Smooth muscle cell (in vitro differentiated cells): ENCODE data around the gene LRRK1. TPM values are rescaled to one million over a fixed set of nuclear protein-coding genes. Genes with fewer than 3 reads are reported as not detected.
"Not testable (repeated sequence)": the region's sequence is repeated elsewhere in the genome, so short reads cannot be mapped to it uniquely, and the experiment has no call there.

ENCODE experiments used
- DNase-seq: peaks from one replicate; lab custom pipeline; 2025; ENCODE audit not compliant: unreplicated experiment; lab: John Stamatoyannopoulos, UW
- H2AFZ ChIP-seq: fragments of 200-600 bp; sonication (generic); 2 replicates; pipeline ENCODE4 v1.6.0; 2016; ENCODE audit warnings: antibody characterized with exemption, low read depth, mild to moderate bottlenecking
- H3F3A ChIP-seq: fragments of 200-600 bp; sonication (generic); 2 replicates; pipeline ENCODE4 v1.6.0; 2017; ENCODE audit warnings: antibody characterized with exemption, low read depth
- H3K27ac ChIP-seq: fragments of 200-600 bp; sonication (generic); 2 replicates; pipeline ENCODE4 v1.5.1; 2016; ENCODE audit warnings: low read depth, mild to moderate bottlenecking
- H3K27me3 ChIP-seq: fragments of 200-600 bp; sonication (generic); 2 replicates; pipeline ENCODE4 v1.6.1; 2016; ENCODE audit warnings: low read depth, mild to moderate bottlenecking
- H3K36me3 ChIP-seq: fragments of 200-600 bp; sonication (generic); 2 replicates; pipeline ENCODE4 v1.5.1; 2016; ENCODE audit warnings: low read depth
- H3K4me1 ChIP-seq: fragments of 200-600 bp; sonication (generic); 2 replicates; pipeline ENCODE4 v1.5.1; 2016; ENCODE audit warnings: low read depth
- H3K4me2 ChIP-seq: fragments of 200-600 bp; sonication (generic); 2 replicates; pipeline ENCODE4 v1.6.0; 2016; ENCODE audit warnings: mild to moderate bottlenecking
- H3K4me3 ChIP-seq: fragments of 200-600 bp; sonication (generic); 2 replicates; pipeline ENCODE4 v1.5.1; 2016; ENCODE audit warnings: mild to moderate bottlenecking
- H3K79me2 ChIP-seq: fragments of 200-600 bp; sonication (generic); 2 replicates; pipeline ENCODE4 v1.6.0; 2016; ENCODE audit warnings: low read depth, mild to moderate bottlenecking
- H3K9ac ChIP-seq: fragments of 200-600 bp; sonication (generic); 2 replicates; pipeline ENCODE4 v1.6.0; 2016; ENCODE audit warnings: low read depth
- H3K9me3 ChIP-seq: fragments of 200-600 bp; sonication (generic); replicated peaks from 2 replicates; pipeline ENCODE4 v1.5.1; 2016; ENCODE audit warnings: low read depth
- H4K20me1 ChIP-seq: fragments of 200-600 bp; sonication (generic); 2 replicates; pipeline ENCODE4 v1.6.0; 2016; ENCODE audit warnings: low read depth
- CTCF ChIP-seq: fragments of 200-600 bp; sonication (generic); IDR thresholded peaks from 2 replicates; pipeline ENCODE4 v1.5.1; 2017; ENCODE audit warnings: borderline replicate concordance, mild to moderate bottlenecking, antibody characterized with exemption; ENCODE audit not compliant: insufficient read depth, poor library complexity, severe bottlenecking
- WGBS: methylation state at CpG from one replicate; pipeline ENCODE4 v1.1.7; 2016; ENCODE audit warnings: low lambda C conversion rate; 5-methylcytosine and 5-hydroxymethylcytosine counted together
- polyA plus RNA-seq: library from polyadenylated mRNA; unstranded; fragments of >200 nt; fragmentation: Nextera tagmentation; extraction: Ambion mirVana; gene quantifications from 2 replicates; pipeline ENCODE4 v1.2.1, GENCODE V29; 2016
- total RNA-seq: library from RNA; depleted of rRNA; stranded (reverse); fragments of >200 nt; gene quantifications from 2 replicates; pipeline ENCODE4 v1.2.3, GENCODE V29; 2014

The LRRK1 gene
- total and polyA plus RNA-seq, 2 experiments from 2014 or later: 1.1 to 1.6 TPM

- no peak for DNase-seq
- Histone ChIP-seq H3K27me3 (no peaks in the 10 kb centered on the region), H4K20me1 (no peaks in the 10 kb centered on the region), H3K27ac (no peak overlapping the region), H3K36me3 (no peaks in the 10 kb centered on the region), H3K4me1 (peaks cover 3% of the 10 kb centered on the region), H3F3A (no peaks in the 10 kb centered on the region), H3K4me3 (no peak overlapping the region), H3K9me3 (no peaks in the 10 kb centered on the region), H3K9ac (no peak overlapping the region), H3K79me2 (peaks cover 6% of the 10 kb centered on the region), H3K4me2 (no peak overlapping the region), H2AFZ (no peak overlapping the region)
- no peak for TF ChIP-seq CTCF
- 93% methylated on average over 12 of the region's 12 CpGs for WGBS
Observed at GRCh38 chr15:101093958-101094357, 174.8 kb downstream of the LRRK1 start.

DNA sequence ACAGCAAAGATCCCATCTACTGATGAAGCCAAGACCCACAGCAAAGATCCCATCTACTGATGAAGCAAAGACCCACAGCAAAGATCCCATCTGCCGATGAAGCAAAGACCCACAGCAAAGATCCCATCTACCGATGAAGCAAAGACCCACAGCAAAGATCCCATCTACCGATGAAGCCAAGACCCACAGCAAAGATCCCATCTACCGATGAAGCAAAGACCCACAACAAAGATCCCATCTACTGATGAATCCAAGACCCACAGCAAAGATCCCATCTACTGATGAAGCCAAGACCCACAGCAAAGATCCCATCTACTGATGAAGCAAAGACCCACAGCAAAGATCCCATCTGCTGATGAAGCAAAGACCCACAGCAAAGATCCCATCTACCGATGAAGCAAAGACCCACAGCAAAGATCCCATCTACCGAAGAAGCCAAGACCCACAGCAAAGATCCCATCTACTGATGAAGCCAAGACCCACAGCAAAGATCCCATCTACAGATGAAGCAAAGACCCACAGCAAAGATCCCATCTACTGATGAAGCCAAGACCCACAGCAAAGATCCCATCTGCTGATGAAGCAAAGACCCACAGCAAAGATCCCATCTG lies 176.7 kb downstream of the LRRK1 start:
- not testable (repeated sequence) for DNase-seq, H3K4me2 ChIP-seq, H3K79me2 ChIP-seq, H3K9me3 ChIP-seq, H3K36me3 ChIP-seq, H3K9ac ChIP-seq, H3K27ac ChIP-seq, H3K4me1 ChIP-seq, H2AFZ ChIP-seq, H3K27me3 ChIP-seq, H3F3A ChIP-seq, H4K20me1 ChIP-seq, H3K4me3 ChIP-seq
- 83% methylated on average over 6 of the region's 6 CpGs for whole genome bisulfite sequencing

- peaks cover 1% of the 10 kb centered on the region for H3K4me1 ChIP-seq
- no peaks in the 10 kb centered on the region for H4K20me1 ChIP-seq
- H3K79me2 ChIP-seq: no peaks in the 10 kb centered on the region
- no peaks in the 10 kb centered on the region for H3F3A ChIP-seq
- H3K4me3 ChIP-seq: no peak overlapping the region
- no peak overlapping the region for H3K9ac ChIP-seq
- no peaks in the 10 kb centered on the region for H3K36me3 ChIP-seq
- no peak for DNase-seq
- H3K9me3 ChIP-seq: no peaks in the 10 kb centered on the region
- H3K27ac ChIP-seq: no peak overlapping the region
- WGBS: 98% methylated on average over 14 of the region's 14 CpGs
- H3K27me3 ChIP-seq: no peaks in the 10 kb centered on the region
- no peak for TF ChIP-seq CTCF
- no peak overlapping the region for H2AFZ ChIP-seq
- no peak overlapping the region for H3K4me2 ChIP-seq
Observed at GRCh38 chr15:101097111-101097510, 178.0 kb downstream of the LRRK1 start.

DNA sequence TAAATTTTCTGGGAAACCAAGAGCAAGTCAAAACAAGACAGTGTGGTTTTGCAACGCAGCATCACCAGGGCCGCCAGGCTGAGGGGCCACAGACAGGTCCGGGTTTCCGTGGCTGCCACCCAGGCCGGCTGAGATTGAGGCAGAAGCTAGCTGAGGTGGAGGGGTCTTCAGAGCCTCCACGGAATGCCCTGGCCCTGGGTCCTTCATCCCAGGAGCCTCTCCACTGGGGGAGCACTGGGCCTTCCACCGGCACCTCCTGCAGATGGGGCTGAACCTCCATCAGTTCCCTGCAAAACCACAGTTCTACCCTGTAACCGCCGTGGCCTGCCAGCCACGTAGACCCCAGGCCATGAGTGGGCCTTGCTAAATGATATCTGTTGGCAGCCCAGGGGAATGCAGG lies 180.0 kb downstream of the LRRK1 start:
- no peak for TF ChIP-seq CTCF
- Histone ChIP-seq H3K9me3 (no peaks in the 10 kb centered on the region), H3K9ac (no peak overlapping the region), H3K27me3 (no peaks in the 10 kb centered on the region), H2AFZ (no peak overlapping the region), H4K20me1 (no peaks in the 10 kb centered on the region), H3K36me3 (no peaks in the 10 kb centered on the region), H3K4me2 (no peak overlapping the region), H3K4me1 (no peaks in the 10 kb centered on the region), H3K79me2 (no peaks in the 10 kb centered on the region), H3K4me3 (no peak overlapping the region), H3K27ac (no peak overlapping the region), H3F3A (peaks cover 4% of the 10 kb centered on the region)
- 90% methylated on average over 10 of the region's 10 CpGs for WGBS
- DNase-seq: no peak
